Mucosa of stomach (tissue), 1 donor: ENCODE data around the gene SFXN2.
"Not testable (repeated sequence)": the region's sequence is repeated elsewhere in the genome, so short reads cannot be mapped to it uniquely, and the experiment has no call there.

Source experiments
- H3K27me3 ChIP-seq: one replicate; pipeline ENCODE4 v1.7.0; 2013; ENCODE audit warnings: mild to moderate bottlenecking, low read length; ENCODE audit not compliant: control insufficient read depth, insufficient read depth
- H3K36me3 ChIP-seq: one replicate; pipeline ENCODE4 v1.7.0; 2013; ENCODE audit warnings: low read length; ENCODE audit not compliant: control insufficient read depth, insufficient read depth
- H3K4me1 ChIP-seq: one replicate; pipeline ENCODE4 v1.7.0; 2013; ENCODE audit warnings: mild to moderate bottlenecking, low read length; ENCODE audit not compliant: control insufficient read depth, insufficient read depth
- H3K4me3 ChIP-seq: one replicate; pipeline ENCODE4 v1.7.0; 2013; ENCODE audit warnings: low read length
- H3K9ac ChIP-seq: one replicate; pipeline ENCODE4 v1.7.0; 2013; ENCODE audit warnings: mild to moderate bottlenecking, low read length, moderate library complexity
- H3K9me3 ChIP-seq: one replicate; pipeline ENCODE4 v1.7.0; 2013; ENCODE audit warnings: mild to moderate bottlenecking, low read length, moderate library complexity; ENCODE audit not compliant: control insufficient read depth
- donor health status: Pancreatic carcinoma.

The SFXN2 gene

GRCh38 chr10:102729029-102730026, 14.9 kb downstream of the SFXN2 start:
- Histone ChIP-seq H3K4me3 (no peak overlapping the region), H3K36me3 (no peaks in the 10 kb centered on the region), H3K27me3 (no peaks in the 10 kb centered on the region), H3K9ac (no peak overlapping the region), H3K4me1 (no peaks in the 10 kb centered on the region), H3K9me3 (no peaks in the 10 kb centered on the region)

- no peak overlapping the region for H3K9ac ChIP-seq
- H3K4me3 ChIP-seq = no peak overlapping the region
- H3K27me3 ChIP-seq = no peaks in the 10 kb centered on the region
- H3K4me1 ChIP-seq = no peaks in the 10 kb centered on the region
- H3K9me3 ChIP-seq = no peaks in the 10 kb centered on the region
- no peaks in the 10 kb centered on the region for H3K36me3 ChIP-seq
These were observed 16.9 kb downstream of the SFXN2 start for GRCh38 chr10:102731222-102731800.

DNA sequence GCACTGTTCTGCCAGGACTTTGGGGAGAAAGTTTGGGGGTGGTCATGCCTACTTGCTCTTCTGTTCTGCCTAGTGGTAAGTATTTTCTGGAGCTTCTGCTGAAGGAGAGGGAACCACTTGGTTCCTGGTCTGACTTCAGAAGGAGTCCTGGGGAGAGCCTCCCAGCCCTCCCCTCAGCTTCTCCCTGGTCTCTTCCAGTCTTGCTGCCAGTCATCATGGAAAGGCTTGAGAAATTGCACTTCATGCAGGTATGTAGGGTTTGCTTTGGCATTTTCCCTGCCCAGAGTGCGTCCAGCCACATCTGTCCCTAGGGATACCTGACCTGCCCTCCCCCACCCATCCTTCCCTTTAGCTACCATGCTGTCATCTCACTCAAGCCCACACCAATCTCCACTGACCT, 18.2 kb downstream of the SFXN2 start:
- H3K36me3 ChIP-seq = no peaks in the 10 kb centered on the region
- no peaks in the 10 kb centered on the region for H3K4me1 ChIP-seq
- H3K4me3 ChIP-seq = no peak overlapping the region
- no peak overlapping the region for H3K9ac ChIP-seq
- H3K27me3 ChIP-seq = no peaks in the 10 kb centered on the region
- no peaks in the 10 kb centered on the region for H3K9me3 ChIP-seq

GRCh38 chr10:102735065-102735562, 20.7 kb downstream of the SFXN2 start:
- Histone ChIP-seq H3K9ac (peak overlapping the region; percentile 24), H3K36me3 (no peaks in the 10 kb centered on the region), H3K4me1 (no peaks in the 10 kb centered on the region), H3K27me3 (no peaks in the 10 kb centered on the region), H3K9me3 (no peaks in the 10 kb centered on the region), H3K4me3 (no peak overlapping the region)

DNA sequence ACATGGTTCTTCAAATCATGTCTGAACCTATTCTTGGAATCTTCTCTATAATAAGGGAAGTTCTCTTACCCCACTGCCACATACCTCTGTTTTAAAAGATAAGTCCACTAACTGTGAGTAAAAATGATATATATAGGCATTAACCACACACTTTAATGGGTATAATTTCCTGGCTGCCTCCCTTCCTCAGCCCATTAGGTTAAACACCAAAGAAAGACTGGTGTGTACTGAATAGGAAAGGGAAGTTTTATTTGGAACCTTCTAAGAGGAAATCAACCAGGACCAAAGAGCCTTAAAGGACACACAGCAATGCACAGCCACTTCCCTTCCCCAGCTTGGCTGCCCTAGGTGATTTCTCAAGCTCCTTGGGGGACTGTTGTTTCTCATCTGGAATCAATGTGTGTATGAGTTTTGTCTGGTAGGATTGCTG, 24.3 kb downstream of the SFXN2 start:
- no peak overlapping the region for H3K9ac ChIP-seq
- no peak overlapping the region for H3K4me3 ChIP-seq
- H3K27me3 ChIP-seq = no peaks in the 10 kb centered on the region
- H3K36me3 ChIP-seq = no peaks in the 10 kb centered on the region
- H3K9me3 ChIP-seq = no peaks in the 10 kb centered on the region
- H3K4me1 ChIP-seq = peaks cover 5% of the 10 kb centered on the region

- Histone ChIP-seq H3K4me3 (no peak overlapping the region), H3K36me3 (no peaks in the 10 kb centered on the region), H3K27me3 (no peaks in the 10 kb centered on the region), H3K9ac (no peak overlapping the region), H3K9me3 (no peaks in the 10 kb centered on the region), H3K4me1 (peaks cover 5% of the 10 kb centered on the region)
These were observed 25.8 kb downstream of the SFXN2 start for GRCh38 chr10:102740229-102740628.

DNA sequence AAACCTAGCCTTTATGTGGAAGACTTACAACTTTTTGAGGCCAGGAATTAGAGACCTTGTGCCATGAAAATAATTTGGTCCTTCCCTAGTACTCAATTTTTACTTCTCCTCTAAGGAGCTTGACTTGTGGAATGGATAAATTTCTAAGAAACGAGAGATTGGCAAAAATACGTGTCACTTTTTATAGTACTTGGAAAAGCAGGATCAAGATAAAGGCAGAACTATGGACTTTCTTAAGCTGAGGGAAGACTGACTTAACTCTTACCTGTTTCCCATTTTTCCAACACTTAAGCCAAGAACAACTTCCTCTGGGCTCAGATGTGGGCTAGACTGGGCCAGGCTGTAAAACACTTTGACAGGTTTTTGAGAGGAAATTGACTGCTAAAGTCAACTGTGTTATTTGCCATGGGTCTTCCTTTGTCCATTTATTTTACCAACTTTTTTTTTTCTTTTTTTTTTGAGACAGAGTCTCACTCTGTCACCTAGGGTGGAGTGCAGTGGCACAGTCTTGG, 27.3 kb downstream of the SFXN2 start:
- Histone ChIP-seq H3K36me3 (no peaks in the 10 kb centered on the region), H3K27me3 (no peaks in the 10 kb centered on the region), H3K9ac (no peak overlapping the region), H3K4me1 (peaks cover 5% of the 10 kb centered on the region), H3K4me3 (no peak overlapping the region), H3K9me3 (no peaks in the 10 kb centered on the region)

DNA sequence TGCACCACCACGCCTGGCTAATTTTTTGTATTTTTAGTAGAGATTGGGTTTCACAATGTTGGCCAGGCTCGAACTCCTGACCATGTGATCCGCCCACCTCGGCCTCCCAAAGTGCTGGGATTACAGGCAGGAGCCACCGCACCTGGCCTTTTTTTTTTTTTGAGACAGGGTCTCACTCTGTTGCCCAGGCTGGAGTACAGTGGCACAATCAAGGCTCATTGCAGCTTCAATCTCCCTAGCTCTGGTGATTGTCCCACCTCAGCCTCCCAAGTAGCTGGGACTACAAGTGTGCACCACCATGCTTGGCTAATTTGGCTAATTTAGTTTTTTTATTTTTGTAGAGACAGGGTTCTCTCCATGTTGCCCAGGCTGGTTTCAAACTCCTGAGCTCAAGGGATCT, 27.9 kb downstream of the SFXN2 start:
- H3K27me3 ChIP-seq, H3K9ac ChIP-seq, H3K36me3 ChIP-seq, H3K4me1 ChIP-seq, H3K9me3 ChIP-seq, H3K4me3 ChIP-seq: not testable (repeated sequence)

- no peaks in the 10 kb centered on the region for H3K27me3 ChIP-seq
- no peak overlapping the region for H3K9ac ChIP-seq
- no peak overlapping the region for H3K4me3 ChIP-seq
These were observed 28.7 kb downstream of the SFXN2 start for GRCh38 chr10:102743078-102743587.

GRCh38 chr10:102743588-102744373, 29.3 kb downstream of the SFXN2 start, which contains the start of gene WBP1L:
TSS of gene WBP1L (plus strand) at chr10:102743948. CDS start at chr10:102744054, 106 bp downstream.
- H3K36me3 ChIP-seq = no peaks in the 10 kb centered on the region
- peaks cover 5% of the 10 kb centered on the region for H3K4me1 ChIP-seq
- peak within 1 kb of the TSS; percentile 94 for H3K4me3 ChIP-seq
- H3K27me3 ChIP-seq = no peaks in the 10 kb centered on the region
- peak within 1 kb of the TSS; percentile 98 for H3K9ac ChIP-seq
- H3K9me3 ChIP-seq = no peaks in the 10 kb centered on the region

More at GRCh38 chr10:102743078-102743587, 28.7 kb downstream of the SFXN2 start:
- Histone ChIP-seq H3K36me3 (no peaks in the 10 kb centered on the region), H3K4me1 (peaks cover 5% of the 10 kb centered on the region), H3K9me3 (no peaks in the 10 kb centered on the region)

DNA sequence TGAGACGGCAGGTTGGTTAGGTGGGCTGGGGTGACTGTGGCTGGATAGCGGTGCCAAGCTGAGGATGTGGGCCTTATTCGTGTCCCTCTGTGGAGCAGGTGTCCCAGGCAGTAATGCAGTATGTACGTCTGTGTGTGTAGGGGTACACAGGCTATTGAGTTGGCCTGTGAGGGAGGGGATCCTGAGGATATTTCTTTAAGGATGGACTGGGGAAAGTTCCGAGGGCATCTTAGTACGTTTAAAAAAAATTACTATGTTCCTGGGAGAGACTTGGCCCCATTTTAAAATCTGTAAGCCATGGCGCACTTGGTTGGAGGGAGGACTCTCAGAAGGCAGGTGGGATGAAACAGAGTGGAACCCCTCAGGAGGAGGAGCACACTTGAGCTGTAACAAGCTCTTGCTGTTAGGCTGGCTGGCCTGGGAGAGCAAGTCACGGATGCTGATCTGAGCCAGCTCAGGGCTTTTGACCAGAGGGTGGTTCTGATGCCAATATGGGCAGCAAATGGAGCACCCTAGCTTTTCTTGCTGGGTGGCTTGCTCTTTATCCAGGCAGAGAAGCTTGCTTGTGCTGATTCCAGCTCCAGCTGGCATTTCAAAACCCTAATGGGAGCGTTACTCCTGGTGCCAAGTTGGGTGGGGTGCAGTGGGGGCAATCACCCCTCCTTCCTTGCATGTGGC, 30.1 kb downstream of the SFXN2 start:
- Histone ChIP-seq H3K4me3 (peak overlapping the region; percentile 94), H3K9ac (peak overlapping the region; percentile 98), H3K36me3 (no peaks in the 10 kb centered on the region), H3K4me1 (peaks cover 5% of the 10 kb centered on the region), H3K27me3 (no peaks in the 10 kb centered on the region), H3K9me3 (no peaks in the 10 kb centered on the region)
